Neutrophil (primary cell): ENCODE measurements around the gene ZMYM3.
"Not testable (repeated sequence)": the region's sequence is repeated elsewhere in the genome, so short reads cannot be mapped to it uniquely, and the experiment has no call there.

Source experiments
- H3K27ac ChIP-seq: fragments of 200-600 bp; sonication (generic); 2 replicates; pipeline ENCODE4 v1.5.1; 2016; ENCODE audit warnings: mild to moderate bottlenecking, moderate library complexity
- H3K27me3 ChIP-seq: fragments of 200-600 bp; sonication (generic); 2 replicates; pipeline ENCODE4 v1.6.0; 2016; ENCODE audit warnings: mild to moderate bottlenecking
- H3K36me3 ChIP-seq: fragments of 200-600 bp; sonication (generic); 2 replicates; pipeline ENCODE4 v1.5.1; 2017
- H3K4me1 ChIP-seq, 2 experiments: fragments of 200-600 bp in 1 of 2; sonication (generic) in 1 of 2; 1 replicate in 1 of 2; 2 replicates in 1 of 2; pipeline versions ENCODE4 v1.5.1 to v1.6.1; 2013 to 2016; ENCODE audit warnings: low read depth in 1 of 2, low read length in 1 of 2, mild to moderate bottlenecking in 1 of 2, moderate library complexity in 1 of 2; ENCODE audit not compliant: control insufficient read depth in 1 of 2, insufficient read depth in 1 of 2
- H3K4me3 ChIP-seq, 2 experiments: fragments of 200-600 bp in 1 of 2; sonication (generic) in 1 of 2; 1 replicate in 1 of 2; 2 replicates in 1 of 2; pipeline ENCODE4 v1.5.1; 2013 to 2016; ENCODE audit warnings: low read depth in 1 of 2, low read length in 1 of 2, mild to moderate bottlenecking in 1 of 2, moderate library complexity in 1 of 2
- H3K9me3 ChIP-seq: fragments of 200-600 bp; sonication (generic); 2 replicates; pipeline ENCODE4 v1.5.1; 2016
- CTCF ChIP-seq: fragments of 200-600 bp; sonication (generic); IDR thresholded peaks from 2 replicates; pipeline ENCODE4 v1.5.1; 2016; ENCODE audit warnings: antibody characterized with exemption

ZMYM3 gene

GRCh38 chrX:71282514-71283402 is 28.8 kb upstream of the ZMYM3 start:
- no peaks in the 10 kb centered on the region for H3K27me3 ChIP-seq
- no peaks in the 10 kb centered on the region for H3K36me3 ChIP-seq
- peak overlapping the region; percentile 69 to 76 for H3K4me3 ChIP-seq
- no peak for TF ChIP-seq CTCF
- H3K27ac ChIP-seq: peak overlapping the region; percentile 90
- H3K4me1 ChIP-seq: peaks cover 13 to 22% of the 10 kb centered on the region in 2 experiments
- no peaks in the 10 kb centered on the region for H3K9me3 ChIP-seq

- not testable (repeated sequence) for H3K36me3 ChIP-seq, H3K27me3 ChIP-seq, H3K27ac ChIP-seq, H3K4me3 ChIP-seq, H3K9me3 ChIP-seq
- peaks cover 13 to 22% of the 10 kb centered on the region in 2 experiments for H3K4me1 ChIP-seq
Measured at GRCh38 chrX:71281300-71281699, 27.4 kb upstream of the ZMYM3 start.

- H3K4me3 ChIP-seq, H3K36me3 ChIP-seq, H3K27ac ChIP-seq, H3K4me1 ChIP-seq, H3K27me3 ChIP-seq, H3K9me3 ChIP-seq: not testable (repeated sequence)
Measured at GRCh38 chrX:71272313-71272712, 18.4 kb upstream of the ZMYM3 start.

GRCh38 chrX:71269801-71270395 is 16.0 kb upstream of the ZMYM3 start:
- no peaks in the 10 kb centered on the region for H3K4me1 ChIP-seq
- TF ChIP-seq CTCF: no peak
- no peak overlapping the region for H3K4me3 ChIP-seq

GRCh38 chrX:71268624-71269023 is 14.7 kb upstream of the ZMYM3 start:
- not testable (repeated sequence) for H3K36me3 ChIP-seq, H3K27me3 ChIP-seq, H3K27ac ChIP-seq, H3K4me3 ChIP-seq, H3K4me1 ChIP-seq, H3K9me3 ChIP-seq

More at GRCh38 chrX:71269801-71270395, 16.0 kb upstream of the ZMYM3 start:
- Histone ChIP-seq H3K36me3 (no peaks in the 10 kb centered on the region), H3K27me3 (no peaks in the 10 kb centered on the region), H3K27ac (no peak overlapping the region), H3K9me3 (no peaks in the 10 kb centered on the region)

GRCh38 chrX:71256856-71257255 is 2.9 kb upstream of the ZMYM3 start:
- H3K4me3 ChIP-seq: no peak overlapping the region
- H3K36me3 ChIP-seq: no peaks in the 10 kb centered on the region
- H3K27me3 ChIP-seq: no peaks in the 10 kb centered on the region
- H3K27ac ChIP-seq: no peak overlapping the region
- no peaks in the 10 kb centered on the region for H3K9me3 ChIP-seq
- no peak for TF ChIP-seq CTCF
- H3K4me1 ChIP-seq: peaks cover 10 to 14% of the 10 kb centered on the region in 2 experiments

GRCh38 chrX:71256051-71256450 is 2.1 kb upstream of the ZMYM3 start:
- H3K27ac ChIP-seq: no peak overlapping the region
- peaks cover 14 to 18% of the 10 kb centered on the region in 2 experiments for H3K4me1 ChIP-seq
- H3K36me3 ChIP-seq: no peaks in the 10 kb centered on the region
- no peak overlapping the region for H3K4me3 ChIP-seq
- no peaks in the 10 kb centered on the region for H3K9me3 ChIP-seq
- no peak for TF ChIP-seq CTCF
- H3K27me3 ChIP-seq: no peaks in the 10 kb centered on the region
